Activated CD8-positive, alpha-beta memory T cell treated with anti-CD3 and anti-CD28 coated beads for 48 hours (primary cell): ENCODE measurements around the gene TTLL12.

Source experiments
- DNase-seq, 3 experiments: peaks; one replicate each; pipeline ENCODE4 v3.0.0-alpha.2; 2020; ENCODE audit warnings: low read depth in 2 of 3, low spot score in 2 of 3

Gene TTLL12

GRCh38 chr22:43200555-43200954 is 13.6 kb upstream of the TTLL12 start:
- no peak for DNase-seq

- no peak for DNase-seq
Observed at GRCh38 chr22:43200031-43200430, 13.1 kb upstream of the TTLL12 start.

GRCh38 chr22:43199541-43199940 is 12.6 kb upstream of the TTLL12 start:
- DNase-seq, result no peak

- DNase-seq, result no peak
Observed at GRCh38 chr22:43198936-43199335, 12.0 kb upstream of the TTLL12 start.

GRCh38 chr22:43198126-43198525 is 11.2 kb upstream of the TTLL12 start:
- DNase-seq, result no peak

DNA sequence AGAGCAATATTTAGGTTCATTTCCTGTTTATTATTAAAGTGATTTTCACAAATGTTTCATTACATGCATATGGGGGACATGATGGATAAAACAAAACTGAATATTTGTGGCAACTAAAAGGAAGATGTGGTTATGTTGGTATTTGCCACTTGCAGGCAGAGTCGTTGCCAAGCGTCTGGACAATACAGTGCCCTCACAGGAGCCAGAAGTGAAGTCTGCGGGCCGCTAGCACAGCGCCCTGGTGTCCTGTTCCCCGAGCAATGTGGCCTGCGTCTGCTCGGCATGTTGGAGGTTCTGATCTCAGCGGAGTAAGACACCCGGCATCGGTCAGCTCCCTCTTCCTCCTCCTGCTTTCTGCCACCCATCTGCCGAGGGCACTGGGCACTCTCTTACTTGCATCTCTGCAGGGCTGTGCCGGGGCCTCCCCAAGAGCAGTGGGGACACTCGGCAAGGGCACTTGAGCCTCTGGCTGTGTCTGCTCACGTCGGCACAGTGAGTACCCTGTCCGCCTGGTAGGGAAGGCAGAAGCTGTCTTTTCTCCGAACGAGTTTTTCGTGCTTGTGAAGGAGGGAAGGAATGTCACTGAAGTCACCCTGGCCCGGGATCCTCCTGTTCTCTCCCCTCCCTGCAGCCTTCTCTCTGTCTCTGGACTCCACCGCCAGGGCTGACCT is 10.5 kb upstream of the TTLL12 start:
- no peak for DNase-seq

DNA sequence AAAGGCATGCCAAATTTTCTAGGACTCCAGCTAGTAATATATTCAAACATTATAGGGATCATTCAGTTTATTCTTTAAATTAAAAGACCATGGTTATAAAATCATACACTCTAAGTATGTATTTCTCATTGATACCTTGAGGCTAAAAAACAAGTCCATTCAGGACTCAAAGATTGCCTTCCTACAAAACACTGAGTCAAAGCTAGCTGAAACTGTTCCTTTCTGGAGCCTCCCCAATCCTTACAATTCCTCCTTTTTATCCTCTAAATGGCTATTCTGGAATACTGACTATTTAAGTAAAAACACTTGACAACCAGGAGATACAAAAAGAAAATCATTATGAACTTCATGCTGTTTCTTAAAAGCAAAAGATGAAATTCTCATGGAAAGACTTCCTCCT is 4.9 kb upstream of the TTLL12 start:
- DNase-seq, result no peak

- DNase-seq, result no peak
Observed at GRCh38 chr22:43188829-43189545, 2.1 kb upstream of the TTLL12 start.

DNA sequence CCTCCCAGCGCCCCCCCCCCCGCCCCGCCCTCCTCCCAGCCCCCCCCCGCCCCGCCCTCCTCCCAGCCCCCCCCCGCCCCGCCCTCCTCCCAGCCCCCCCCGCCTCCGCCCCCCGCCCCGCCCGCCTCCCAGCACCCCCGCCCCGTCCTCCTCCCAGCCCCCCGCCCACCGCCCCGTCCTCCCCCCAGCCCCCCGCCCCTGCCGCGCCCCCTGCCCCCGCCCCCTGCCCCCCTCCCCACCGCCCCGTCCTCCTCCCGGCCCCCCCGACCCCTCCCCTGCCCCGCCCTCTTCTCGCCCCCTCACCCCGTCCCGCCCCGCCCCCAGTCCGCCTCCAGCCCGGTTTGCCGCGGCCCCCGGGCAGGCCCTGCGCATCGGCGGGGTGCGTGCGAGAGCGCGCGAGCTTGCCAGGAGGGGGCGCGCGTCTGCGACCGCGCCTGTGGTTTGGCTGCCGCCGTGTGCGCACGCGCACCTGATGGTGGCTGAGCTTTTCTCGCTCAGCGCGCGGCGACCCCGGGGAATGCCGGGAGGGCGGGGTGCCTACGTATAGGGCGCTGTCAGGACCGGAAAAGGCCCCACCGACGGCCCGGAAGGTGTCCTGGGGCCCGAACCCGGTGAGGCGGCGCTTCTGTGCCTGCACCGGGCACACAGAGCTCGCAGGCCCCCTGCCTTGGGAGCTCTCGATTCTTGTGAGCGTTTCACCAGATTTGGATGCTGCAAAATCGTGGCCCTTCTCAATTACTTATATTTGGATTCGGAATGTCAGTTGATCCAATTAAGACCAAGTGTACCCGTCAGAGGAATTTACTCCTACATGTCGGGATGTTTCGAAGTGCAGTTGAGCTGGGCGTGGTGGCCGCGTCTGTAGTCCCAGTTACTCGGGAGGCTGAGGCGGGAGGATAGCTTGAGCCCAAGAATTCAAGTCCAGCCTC is 501 bp upstream of the TTLL12 start:
- DNase-seq, result peak; percentile 91 to 97 (median 94)

GRCh38 chr22:43185860-43186261 is 1.1 kb downstream of the TTLL12 start:
- DNase-seq, result no peak

- no peak for DNase-seq
Observed at GRCh38 chr22:43183496-43184277, 3.2 kb downstream of the TTLL12 start.

- no peak for DNase-seq
Observed at GRCh38 chr22:43182726-43183125, 4.2 kb downstream of the TTLL12 start.

- DNase-seq, result no peak
Observed at GRCh38 chr22:43182118-43182517, 4.8 kb downstream of the TTLL12 start.

GRCh38 chr22:43181321-43182076 is 5.4 kb downstream of the TTLL12 start:
- no peak for DNase-seq

DNA sequence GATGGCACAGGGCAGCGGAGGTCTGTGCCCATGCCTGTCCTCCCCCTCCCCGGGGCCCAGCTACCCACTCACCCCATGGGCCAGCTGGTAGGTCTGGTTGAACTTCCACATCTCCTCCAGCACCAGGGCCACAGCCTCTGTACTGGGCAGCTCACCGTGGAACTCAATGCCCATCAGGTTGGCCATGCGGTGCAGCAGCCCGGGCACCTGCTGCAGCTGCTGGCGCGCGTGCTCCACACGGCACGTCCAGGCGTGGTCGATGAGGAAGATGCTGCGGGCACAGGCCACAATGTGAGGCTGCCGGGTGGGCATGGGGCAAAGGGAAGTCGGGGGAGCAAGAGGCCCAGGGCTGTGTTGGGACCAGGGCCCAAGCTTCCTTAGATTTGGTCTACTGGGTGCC is 6.3 kb downstream of the TTLL12 start:
- DNase-seq, result no peak

DNA sequence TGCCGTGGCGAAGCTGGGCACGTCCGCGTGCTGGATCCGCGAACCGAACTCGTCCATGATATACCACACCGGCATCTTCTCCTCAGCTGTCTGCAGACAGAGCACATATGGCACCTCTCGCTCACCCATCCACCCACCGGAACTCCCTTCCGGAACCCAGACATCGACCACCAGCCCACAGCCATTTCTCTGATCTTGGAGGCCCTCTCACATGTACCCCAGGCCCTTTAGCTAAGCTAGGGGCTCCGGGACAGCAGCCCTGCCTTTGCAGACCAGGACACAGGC is 7.1 kb downstream of the TTLL12 start:
- DNase-seq, result no peak

DNA sequence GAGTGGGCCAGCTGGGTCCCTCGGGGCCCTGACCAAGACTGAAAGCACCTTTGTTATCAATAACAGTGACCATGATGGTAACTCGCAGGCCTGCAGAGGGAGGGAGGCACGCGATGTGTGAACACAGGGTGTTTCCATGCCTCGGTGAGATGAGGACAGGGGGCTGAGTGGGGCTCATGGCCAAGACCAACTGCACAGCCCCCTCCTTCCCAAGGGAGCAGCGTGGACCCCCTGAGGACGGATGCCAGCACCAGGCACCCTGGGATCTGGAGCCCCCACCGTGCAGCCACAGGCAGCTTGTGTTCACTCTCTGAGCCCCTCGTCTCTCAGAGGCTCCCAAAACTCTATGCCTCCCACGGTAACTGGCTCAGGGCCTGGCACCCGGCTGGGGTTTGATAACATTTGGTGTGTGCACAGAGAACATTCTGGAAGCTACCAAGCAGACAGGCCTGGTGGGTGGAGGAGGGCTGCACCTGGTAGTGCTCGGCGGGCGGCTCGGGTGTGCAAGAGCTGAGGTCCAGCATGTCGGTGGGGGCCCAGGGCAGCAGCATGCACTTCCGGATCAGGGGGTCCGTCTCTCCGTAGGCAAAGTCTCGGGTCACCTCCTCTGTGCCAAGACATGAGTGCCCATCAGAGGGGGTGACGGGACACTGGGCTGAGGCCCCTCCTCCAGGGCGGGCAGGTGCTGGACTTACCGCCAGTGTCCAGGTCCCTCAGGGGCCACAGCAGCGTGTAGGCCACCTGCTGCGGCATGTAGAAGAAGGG is 7.6 kb downstream of the TTLL12 start:
- no peak for DNase-seq

- no peak for DNase-seq
Observed at GRCh38 chr22:43177479-43177878, 9.5 kb downstream of the TTLL12 start.

DNA sequence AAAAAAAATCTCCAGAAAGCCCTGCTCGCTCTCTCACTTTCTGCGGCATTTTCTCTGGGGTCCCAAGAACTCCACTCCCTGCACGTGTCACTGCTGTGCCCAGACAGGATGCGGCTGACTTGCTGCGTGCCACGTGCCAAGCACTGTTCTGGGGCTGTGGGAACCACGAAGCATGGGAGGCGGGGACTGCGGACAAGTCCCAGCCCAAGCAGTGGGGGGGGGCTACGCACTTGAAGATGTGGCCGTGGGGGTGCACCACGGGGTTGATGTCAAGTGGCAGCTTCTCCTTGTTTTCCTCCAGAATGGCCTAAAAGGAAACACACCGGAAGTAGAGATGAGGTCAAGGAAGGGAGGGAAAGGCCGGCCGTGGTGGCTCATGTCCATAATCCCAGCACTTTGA is 10.8 kb downstream of the TTLL12 start:
- DNase-seq, result no peak
